Embryonic facial prominence (tissue), 1 donor: ENCODE data around the gene PPFIA2.
"Not testable (repeated sequence)": the region's sequence is repeated elsewhere in the genome, so short reads cannot be mapped to it uniquely, and the experiment has no call there.

Experiments used
- DNase-seq: peaks from one replicate; pipeline ENCODE4 v3.0.0-alpha.2; 2016; ENCODE audit errors: extremely low spot score

PPFIA2 gene

GRCh38 chr12:81263072-81263471 lies 496.1 kb downstream of the PPFIA2 start:
- DNase-seq = no peak

GRCh38 chr12:81261508-81262207 lies 497.5 kb downstream of the PPFIA2 start:
- no peak for DNase-seq

GRCh38 chr12:81259360-81259759 lies 499.8 kb downstream of the PPFIA2 start:
- no peak for DNase-seq

GRCh38 chr12:81257947-81258551 lies 501.1 kb downstream of the PPFIA2 start:
- DNase-seq = peak; percentile 47

- DNase-seq = no peak
These were observed 503.2 kb downstream of the PPFIA2 start for GRCh38 chr12:81255947-81256346.

- no peak for DNase-seq
These were observed 503.7 kb downstream of the PPFIA2 start for GRCh38 chr12:81255456-81255855.

GRCh38 chr12:81253360-81253759 lies 505.8 kb downstream of the PPFIA2 start:
- DNase-seq = no peak

- no peak for DNase-seq
These were observed 506.9 kb downstream of the PPFIA2 start for GRCh38 chr12:81252228-81252627.

- DNase-seq = no peak
These were observed 509.2 kb downstream of the PPFIA2 start for GRCh38 chr12:81249976-81250375.

- no peak for DNase-seq
These were observed 513.1 kb downstream of the PPFIA2 start for GRCh38 chr12:81245907-81246570.

- DNase-seq = no peak
These were observed 513.7 kb downstream of the PPFIA2 start for GRCh38 chr12:81245458-81245857.

GRCh38 chr12:81231574-81232368 lies 527.4 kb downstream of the PPFIA2 start:
- DNase-seq = no peak

- no peak for DNase-seq
These were observed 529.4 kb downstream of the PPFIA2 start for GRCh38 chr12:81229759-81230158.

GRCh38 chr12:81224626-81225025 lies 534.5 kb downstream of the PPFIA2 start:
- DNase-seq = no peak

GRCh38 chr12:81222846-81223592 lies 536.1 kb downstream of the PPFIA2 start:
- no peak for DNase-seq

- no peak for DNase-seq
These were observed 537.5 kb downstream of the PPFIA2 start for GRCh38 chr12:81221681-81222080.

- DNase-seq = no peak
These were observed 542.4 kb downstream of the PPFIA2 start for GRCh38 chr12:81216739-81217138.

- DNase-seq = no peak
These were observed 546.0 kb downstream of the PPFIA2 start for GRCh38 chr12:81212996-81213696.

- no peak for DNase-seq
These were observed 547.8 kb downstream of the PPFIA2 start for GRCh38 chr12:81211306-81211705.

GRCh38 chr12:81209772-81210225 lies 549.4 kb downstream of the PPFIA2 start:
- DNase-seq = not testable (repeated sequence)

GRCh38 chr12:81209012-81209411 lies 550.1 kb downstream of the PPFIA2 start:
- DNase-seq = no peak
